Activated naive CD4-positive, alpha-beta T cell treated with anti-CD3 and anti-CD28 coated beads, Interleukin-2, amount 50 U/mL, for 72 hours (primary cell): ENCODE data around the gene CPZ. TPM values are rescaled to one million over a fixed set of nuclear protein-coding genes. Genes with fewer than 3 reads are reported as not detected.
A peak's percentile ranks its signal among the peaks of the same experiment; 100 is the strongest.

Experiments
- ATAC-seq, 2 donors: fragments of 150-1000 bp; cut with Tn5 transposase; 2 replicates each; pipeline ENCODE4 v1.10.0; 2021; ENCODE audit warnings: mild to moderate bottlenecking in 2 of 2, moderate library complexity in 2 of 2
- DNase-seq, 2 donors: peaks; one replicate each; pipeline ENCODE4 v3.0.0; 2021 to 2022; ENCODE audit warnings: low spot score in 2 of 2
- H3K27ac Mint-ChIP-seq, 2 donors: one replicate each; pipeline ENCODE4 v1.8.0; 2022; ENCODE audit warnings: mild to moderate bottlenecking in 2 of 2, mixed read lengths in 2 of 2
- H3K36me3 Mint-ChIP-seq, 2 donors: one replicate each; pipeline ENCODE4 v1.8.0; 2022; ENCODE audit warnings: mixed read lengths in 2 of 2
- H3K9me3 Mint-ChIP-seq, 2 donors: one replicate each; pipeline ENCODE4 v1.8.0; 2022; ENCODE audit warnings: mixed read lengths in 2 of 2
- total RNA-seq, 2 donors: library from RNA; stranded (reverse); gene quantifications; one replicate each; pipeline ENCODE4 v1.2.3, GENCODE V29; 2022

The CPZ gene
- not detected for total RNA-seq

- no peak for ATAC-seq
These were observed at the start of gene CPZ for GRCh38 chr4:8592366-8593263. Gene CPZ (plus strand): TSS chr4:8592765. CDS start chr4:8592834, 69 bp downstream.

DNA sequence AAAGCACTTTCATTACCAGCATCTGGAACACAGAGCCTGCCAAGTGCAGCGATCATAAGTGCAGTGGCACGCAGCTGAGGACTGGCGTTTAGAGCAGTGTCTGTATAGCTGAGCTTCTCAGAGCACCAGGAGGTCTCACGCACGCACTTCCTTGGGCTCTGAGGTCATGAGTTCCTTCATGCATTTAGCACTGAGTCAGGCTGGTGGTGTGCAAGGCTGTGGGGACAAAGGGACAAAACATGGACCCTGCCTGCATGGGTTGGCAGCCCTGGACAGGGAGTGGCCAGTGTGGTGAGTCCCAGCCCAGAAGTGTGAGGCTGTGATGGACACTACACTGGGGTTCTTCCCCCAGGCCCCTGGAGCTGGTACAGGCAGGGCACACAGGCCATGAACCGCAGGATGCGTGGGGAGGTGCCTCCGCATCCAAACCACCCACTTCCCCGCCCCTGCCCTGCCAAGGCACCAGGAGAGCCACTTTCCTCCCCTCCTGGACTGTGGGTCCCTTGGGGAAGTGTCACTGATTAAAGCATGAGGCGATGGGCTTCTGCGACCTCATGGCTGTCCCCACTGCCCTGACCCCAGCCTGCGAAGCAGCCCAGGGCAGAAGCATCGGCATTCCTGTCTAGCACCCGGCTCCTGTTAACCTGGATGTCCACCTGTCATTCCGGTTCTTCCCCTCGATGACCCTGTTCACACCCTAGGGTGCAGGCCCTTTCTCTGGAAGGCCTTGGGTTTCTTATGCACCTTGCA lies 49.6 kb upstream of the CPZ start:
- ATAC-seq (no peak), DNase-seq (no peak)
- no peak overlapping the region for H3K27ac Mint-ChIP-seq
- H3K36me3 Mint-ChIP-seq, result no peaks in the 10 kb centered on the region
- no peaks in the 10 kb centered on the region for H3K9me3 Mint-ChIP-seq

More at GRCh38 chr4:8592366-8593263, at the start of gene CPZ:
- H3K9me3 Mint-ChIP-seq, result no peaks in the 10 kb centered on the region
- H3K27ac Mint-ChIP-seq, result no peak within 1 kb of the TSS
- DNase-seq, result no peak
- no peaks in the 10 kb centered on the region for H3K36me3 Mint-ChIP-seq

- H3K9me3 Mint-ChIP-seq, result no peaks in the 10 kb centered on the region
- no peak for ATAC-seq
These were observed 48.9 kb upstream of the CPZ start for GRCh38 chr4:8543623-8544022.

GRCh38 chr4:8544282-8544681 lies 48.3 kb upstream of the CPZ start:
- DNase-seq, result no peak
- no peak for ATAC-seq
- no peak overlapping the region for H3K27ac Mint-ChIP-seq
- H3K36me3 Mint-ChIP-seq, result no peaks in the 10 kb centered on the region
- H3K9me3 Mint-ChIP-seq, result no peaks in the 10 kb centered on the region

More at GRCh38 chr4:8543623-8544022, 48.9 kb upstream of the CPZ start:
- H3K27ac Mint-ChIP-seq, result no peak overlapping the region
- no peaks in the 10 kb centered on the region for H3K36me3 Mint-ChIP-seq
- no peak for DNase-seq

DNA sequence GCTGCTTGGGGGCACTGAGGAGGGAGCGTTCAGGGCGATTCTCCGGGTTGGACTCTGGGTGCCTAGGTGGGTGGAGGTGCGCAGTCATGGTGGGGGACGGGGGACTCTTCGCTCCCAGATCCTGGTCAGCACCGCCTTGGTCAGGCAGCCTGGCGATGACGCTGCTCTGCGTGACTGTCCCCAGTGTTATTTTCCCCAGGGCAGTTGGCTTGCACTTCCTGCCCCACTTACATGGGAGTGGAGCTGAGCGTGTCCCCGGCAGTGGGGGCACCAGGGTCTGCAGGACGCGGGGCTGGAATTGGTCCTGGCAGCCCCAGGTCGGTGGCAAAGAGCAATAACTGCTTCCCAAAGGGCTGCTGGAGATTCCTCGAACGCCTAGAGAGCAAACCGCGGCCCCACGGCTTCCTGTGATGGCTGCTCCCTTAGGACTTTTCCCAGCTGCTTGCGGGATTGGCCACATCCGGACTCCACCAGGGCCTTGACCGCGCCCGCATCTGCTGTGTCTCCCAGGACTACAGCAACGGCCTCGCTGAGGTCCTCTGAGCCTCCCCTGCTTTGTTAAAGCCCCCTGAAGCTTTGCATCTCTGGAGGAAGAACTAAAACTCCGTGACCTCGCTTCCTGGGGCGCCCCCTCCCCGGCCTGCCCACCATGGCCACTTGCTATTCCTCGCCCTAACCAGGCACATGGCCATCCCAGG lies 47.7 kb upstream of the CPZ start:
- DNase-seq, result no peak
- ATAC-seq, result no peak
- no peaks in the 10 kb centered on the region for H3K36me3 Mint-ChIP-seq
- no peak overlapping the region for H3K27ac Mint-ChIP-seq
- H3K9me3 Mint-ChIP-seq, result no peaks in the 10 kb centered on the region

GRCh38 chr4:8545439-8545765 lies 47.2 kb upstream of the CPZ start:
- Mint-ChIP-seq H3K36me3 (no peaks in the 10 kb centered on the region), H3K27ac (no peak overlapping the region), H3K9me3 (no peaks in the 10 kb centered on the region)
- ATAC-seq, result no peak
- DNase-seq, result no peak

DNA sequence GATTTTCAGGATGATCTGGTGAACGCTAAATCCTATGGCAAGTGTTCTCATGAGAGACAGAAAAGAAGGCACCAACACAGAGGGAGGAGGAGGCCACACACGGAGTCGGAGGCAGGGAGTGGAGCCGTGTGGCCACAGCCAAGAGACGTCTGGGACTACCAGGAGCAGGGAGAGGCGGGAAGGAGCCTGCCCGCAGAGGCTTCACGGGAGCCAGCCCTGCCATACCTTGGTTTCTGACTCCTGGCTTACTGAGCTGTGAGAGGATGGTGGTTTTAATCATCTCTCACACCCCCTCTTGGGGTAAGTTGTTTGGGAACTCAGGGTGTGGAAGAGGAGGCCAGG lies 45.8 kb upstream of the CPZ start:
- Mint-ChIP-seq H3K27ac (no peak overlapping the region), H3K9me3 (no peaks in the 10 kb centered on the region), H3K36me3 (no peaks in the 10 kb centered on the region)
- DNase-seq (no peak), ATAC-seq (no peak)

GRCh38 chr4:8547108-8547911 lies 45.3 kb upstream of the CPZ start:
- no peak for DNase-seq
- Mint-ChIP-seq H3K9me3 (no peaks in the 10 kb centered on the region), H3K36me3 (no peaks in the 10 kb centered on the region), H3K27ac (no peak overlapping the region)
- peak in 1 of 2 donors; percentile 58 for ATAC-seq

DNA sequence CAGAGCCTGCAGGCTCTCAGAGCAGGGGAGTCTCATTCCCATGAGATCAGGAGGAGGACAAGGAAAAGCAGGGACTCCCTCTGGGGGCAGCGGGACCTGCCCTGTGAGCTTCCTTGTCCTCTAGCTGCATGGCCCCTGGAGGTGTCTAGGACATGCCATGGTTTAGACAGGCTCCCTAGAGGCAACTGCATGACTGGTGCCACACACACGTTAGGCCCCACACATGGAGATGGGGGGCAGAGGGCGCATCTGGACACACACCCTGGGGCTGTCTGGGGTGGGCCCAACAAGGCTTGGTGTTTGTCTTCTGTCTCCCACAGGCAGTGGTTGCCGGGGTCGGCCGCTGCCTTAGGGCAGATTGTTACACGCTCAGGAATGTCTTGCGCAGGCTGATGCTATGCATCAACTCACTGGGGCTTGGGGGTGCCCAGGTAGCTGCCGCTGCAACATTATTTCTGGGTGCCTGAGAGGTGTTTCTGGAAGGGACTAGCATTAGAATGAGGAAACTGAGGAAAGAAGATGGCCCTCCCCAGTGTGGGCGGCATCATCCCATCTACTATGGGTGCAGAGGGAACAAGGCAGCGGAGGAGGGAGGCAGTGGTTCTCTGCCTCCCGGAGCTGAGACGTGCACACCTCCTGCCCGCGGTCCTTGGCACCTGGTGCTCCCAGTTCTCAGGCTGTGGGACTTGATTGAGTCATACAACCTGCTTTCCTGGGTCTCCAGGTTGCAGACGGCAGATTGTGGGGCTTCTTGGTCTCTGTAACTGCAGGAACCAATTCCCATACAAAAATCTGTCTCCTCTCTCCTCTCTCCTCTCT lies 44.4 kb upstream of the CPZ start:
- no peak for DNase-seq
- Mint-ChIP-seq H3K9me3 (no peaks in the 10 kb centered on the region), H3K36me3 (no peaks in the 10 kb centered on the region), H3K27ac (no peak overlapping the region)
- no peak for ATAC-seq

DNA sequence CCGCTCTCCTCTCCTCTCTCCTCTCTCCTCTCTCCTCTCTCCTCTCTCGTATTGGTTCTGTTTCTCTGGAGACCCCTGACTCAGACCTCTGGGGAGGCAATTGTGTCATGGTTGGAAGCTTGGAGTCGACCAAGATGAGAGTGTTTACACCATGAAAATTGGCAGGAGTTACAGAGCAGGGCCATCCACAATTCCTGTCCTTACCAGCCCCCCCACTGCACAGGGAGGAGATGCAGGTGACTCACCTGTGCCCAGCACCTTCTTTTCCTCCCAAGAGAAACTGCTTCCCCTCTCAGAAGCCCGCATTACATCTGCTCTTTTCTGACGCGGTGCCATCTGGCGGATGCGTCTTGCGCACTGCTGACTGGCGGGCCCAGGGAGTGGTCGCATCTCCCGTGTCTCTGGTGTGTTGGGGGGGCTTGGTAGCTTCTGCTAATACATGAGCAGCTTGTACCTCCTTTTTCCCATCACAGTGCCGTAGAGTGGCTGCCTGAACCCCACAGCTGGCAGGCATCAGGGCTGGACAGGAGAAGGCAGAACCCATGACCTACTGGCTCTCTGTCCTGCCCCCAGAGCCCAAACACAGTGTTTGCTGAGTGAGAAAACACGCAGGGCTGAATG lies 43.7 kb upstream of the CPZ start:
- DNase-seq (no peak), ATAC-seq (no peak)
- Mint-ChIP-seq H3K9me3 (no peaks in the 10 kb centered on the region), H3K27ac (no peak overlapping the region), H3K36me3 (no peaks in the 10 kb centered on the region)

GRCh38 chr4:8549352-8549931 lies 43.1 kb upstream of the CPZ start:
- ATAC-seq (no peak), DNase-seq (no peak)
- no peaks in the 10 kb centered on the region for H3K36me3 Mint-ChIP-seq
- no peak overlapping the region for H3K27ac Mint-ChIP-seq
- H3K9me3 Mint-ChIP-seq, result no peaks in the 10 kb centered on the region

- DNase-seq (no peak), ATAC-seq (no peak)
- no peaks in the 10 kb centered on the region for H3K36me3 Mint-ChIP-seq
- no peaks in the 10 kb centered on the region for H3K9me3 Mint-ChIP-seq
- H3K27ac Mint-ChIP-seq, result no peak overlapping the region
These were observed 41.9 kb upstream of the CPZ start for GRCh38 chr4:8550691-8551090.

- ATAC-seq, result no peak
- no peaks in the 10 kb centered on the region for H3K9me3 Mint-ChIP-seq
- no peaks in the 10 kb centered on the region for H3K36me3 Mint-ChIP-seq
- H3K27ac Mint-ChIP-seq, result no peak overlapping the region
- no peak for DNase-seq
These were observed 40.5 kb upstream of the CPZ start for GRCh38 chr4:8552024-8552423.

GRCh38 chr4:8552581-8553205 lies 39.9 kb upstream of the CPZ start:
- no peaks in the 10 kb centered on the region for H3K9me3 Mint-ChIP-seq
- ATAC-seq, result no peak
- no peaks in the 10 kb centered on the region for H3K36me3 Mint-ChIP-seq
- no peak for DNase-seq
- H3K27ac Mint-ChIP-seq, result no peak overlapping the region

- Mint-ChIP-seq H3K9me3 (no peaks in the 10 kb centered on the region), H3K27ac (no peak overlapping the region), H3K36me3 (no peaks in the 10 kb centered on the region)
- no peak for DNase-seq
- no peak for ATAC-seq
These were observed 39.3 kb upstream of the CPZ start for GRCh38 chr4:8553216-8553615.
